A549 (cell line): ENCODE results near the gene TTLL11. TPM values are rescaled to one million over a fixed set of nuclear protein-coding genes. Genes with fewer than 3 reads are reported as not detected.

Experiments
- ATAC-seq, 2 experiments: fragments of 200-7000 bp in 1 of 2; fragments of >200 bp in 1 of 2; cut with Nextera tagmentation in 1 of 2; cut with Tn5 transposase in 1 of 2; 3 replicates each; pipeline versions ENCODE4 v1.8.0 to v1.9.1; 2018 to 2020; ENCODE audit warnings: mild to moderate bottlenecking in 1 of 2, moderate library complexity in 1 of 2
- CTCF ChIA-PET: fragments of 300-600 bp; sonication (Branson Sonifier 250); formaldehyde crosslinking; extraction: SDS; loops from one replicate; lab custom pipeline; 2021; ENCODE audit warnings: antibody characterized with exemption, inconsistent platforms; lab: Yijun Ruan, JAX
- POLR2A ChIA-PET: fragments of 350-600 bp; formaldehyde crosslinking; extraction: SDS; loops from one replicate; lab custom pipeline; 2021; ENCODE audit warnings: antibody characterized with exemption, inconsistent platforms; lab: Yijun Ruan, JAX
- DNase-seq, 2 experiments: peaks; one replicate each; pipeline versions ENCODE4 v3.0.0 to v3.0.0-alpha.2; 2011 to 2016; ENCODE audit warnings: low read depth in 1 of 2, low spot score in 1 of 2
- FAIRE-seq: peaks from 2 replicates; lab custom pipeline; 2011; peaks lifted over from hg19 to GRCh38; lab: Jason Lieb, UNC
- H3K27ac ChIP-seq, 2 experiments: fragments of >200 bp; sonication (Bioruptor Twin); formaldehyde crosslinking; 3 replicates each; pipeline ENCODE4 v1.5.1; 2016 to 2017
- H3K4me1 ChIP-seq: fragments of >200 bp; sonication (Bioruptor Twin); formaldehyde crosslinking; 3 replicates; pipeline ENCODE4 v1.6.1; 2016
- H3K4me2 ChIP-seq: fragments of >200 bp; sonication (Bioruptor Twin); formaldehyde crosslinking; 3 replicates; pipeline ENCODE4 v1.6.1; 2016
- H3K4me3 ChIP-seq: fragments of >200 bp; sonication (Bioruptor Twin); formaldehyde crosslinking; 3 replicates; pipeline ENCODE4 v1.5.1; 2016
- H3K9me3 ChIP-seq: fragments of >200 bp; sonication (Bioruptor Twin); formaldehyde crosslinking; 3 replicates; pipeline ENCODE4 v1.6.1; 2016
- BCL3 ChIP-seq: fragments of >200 bp; sonication (Bioruptor Twin); formaldehyde crosslinking; IDR thresholded peaks from 3 replicates; pipeline ENCODE4 v1.6.1; 2016
- CHD4 ChIP-seq: fragments of 200-600 bp; sonication (generic); IDR thresholded peaks from 2 replicates; pipeline ENCODE4 v1.6.1; 2016; ENCODE audit warnings: antibody characterized with exemption, mild to moderate bottlenecking, borderline replicate concordance
- EHF ChIP-seq: fragments of 250-450 bp; sonication (Bioruptor Pico); IDR thresholded peaks from 2 replicates; pipeline ENCODE4 v1.5.0; 2020; ENCODE audit warnings: mild to moderate bottlenecking
- ESRRA ChIP-seq: fragments of 150-350 bp; IDR thresholded peaks from 2 replicates; pipeline ENCODE4 v1.6.1; 2014; ENCODE audit warnings: mild to moderate bottlenecking, low read length, borderline replicate concordance
- FOSB ChIP-seq: fragments of 250-450 bp; sonication (Bioruptor Pico); IDR thresholded peaks from 2 replicates; pipeline ENCODE4 v1.5.0; 2020; ENCODE audit warnings: mild to moderate bottlenecking, moderate library complexity
- FOXS1 ChIP-seq: fragments of 250-450 bp; sonication (Bioruptor Pico); IDR thresholded peaks from 2 replicates; pipeline ENCODE4 v1.5.0; 2020; ENCODE audit warnings: mild to moderate bottlenecking, moderate library complexity
- GATA3 ChIP-seq: IDR thresholded peaks from 2 replicates; pipeline ENCODE4 v1.6.1; 2012; ENCODE audit warnings: borderline replicate concordance
- HEYL ChIP-seq: fragments of 250-450 bp; sonication (Bioruptor Pico); IDR thresholded peaks from 2 replicates; pipeline ENCODE4 v1.8.0; 2021; ENCODE audit warnings: mild to moderate bottlenecking, moderate library complexity
- HOXB13 ChIP-seq: fragments of 250-450 bp; sonication (Bioruptor Pico); IDR thresholded peaks from 2 replicates; pipeline ENCODE4 v1.5.0; 2020; ENCODE audit warnings: low read depth, mild to moderate bottlenecking, moderate library complexity
- JUN ChIP-seq, 2 experiments: fragments of >200 bp; sonication (Bioruptor Twin); formaldehyde crosslinking; IDR thresholded peaks; 2 replicates in 1 of 2; 3 replicates in 1 of 2; pipeline ENCODE4 v1.6.1; 2016 to 2017
- MAFK ChIP-seq: fragments of 450-650 bp; IDR thresholded peaks from 2 replicates; pipeline ENCODE4 v1.6.1; 2014; ENCODE audit not compliant: partially characterized antibody
- MAZ ChIP-seq: fragments of 150-350 bp; IDR thresholded peaks from 2 replicates; pipeline ENCODE4 v1.6.1; 2014; ENCODE audit warnings: antibody characterized with exemption, low read depth, low read length, borderline replicate concordance
- NFE2L2 ChIP-seq: fragments of 150-350 bp; conservative IDR thresholded peaks from 2 replicates; pipeline ENCODE4 v1.6.1; 2014; ENCODE audit warnings: low read length
- PBX3 ChIP-seq: IDR thresholded peaks from 2 replicates; pipeline ENCODE4 v1.6.1; 2012
- RARB ChIP-seq: fragments of 250-450 bp; sonication (Bioruptor Pico); IDR thresholded peaks from 2 replicates; pipeline ENCODE4 v1.8.0; 2021; ENCODE audit warnings: mild to moderate bottlenecking, moderate library complexity
- REST ChIP-seq: fragments of 200-600 bp; sonication (generic); IDR thresholded peaks from 2 replicates; pipeline ENCODE4 v1.6.1; 2016; ENCODE audit warnings: antibody characterized with exemption, mild to moderate bottlenecking, moderate library complexity
- RFX5 ChIP-seq: fragments of 450-650 bp; IDR thresholded peaks from 2 replicates; pipeline ENCODE4 v1.7.1; 2014; ENCODE audit warnings: antibody characterized with exemption, mild to moderate bottlenecking, moderate library complexity
- SMC3 ChIP-seq: fragments of >200 bp; sonication (Bioruptor Twin); formaldehyde crosslinking; IDR thresholded peaks from 3 replicates; pipeline ENCODE4 v1.6.1; 2018; ENCODE audit warnings: inconsistent platforms
- SREBF2 ChIP-seq: fragments of 450-650 bp; IDR thresholded peaks from 2 replicates; pipeline ENCODE4 v1.6.1; 2014; ENCODE audit warnings: mild to moderate bottlenecking, moderate library complexity
- TFCP2L1 ChIP-seq: fragments of 250-450 bp; sonication (Bioruptor Pico); IDR thresholded peaks from 2 replicates; pipeline ENCODE4 v1.5.0; 2021; ENCODE audit warnings: mild to moderate bottlenecking
- TP53 ChIP-seq: fragments of 250-450 bp; sonication (Bioruptor Pico); IDR thresholded peaks from 2 replicates; pipeline ENCODE4 v1.5.0; 2021; ENCODE audit warnings: mild to moderate bottlenecking, moderate library complexity
- ZC3H11A ChIP-seq: fragments of 450-650 bp; IDR thresholded peaks from 2 replicates; pipeline ENCODE4 v1.6.1; 2014; ENCODE audit warnings: antibody characterized with exemption, mild to moderate bottlenecking
- WGBS: methylation state at CpG from one replicate; pipeline ENCODE4 v1.1.6; 2017; ENCODE audit errors: missing lambda C conversion rate; 5-methylcytosine and 5-hydroxymethylcytosine counted together
- polyA plus RNA-seq, 4 experiments: library from polyadenylated mRNA; depleted of rRNA in 3 of 4; stranded (reverse); fragments of >200 nt; fragmentation: RNase III in 1 of 4; extraction: RNeasy Plus Mini Kit Qiagen cat#74134 plus additional on column Dnase treatment in 1 of 4; gene quantifications; 2 replicates in 3 of 4; 3 replicates in 1 of 4; pipeline ENCODE4 v1.2.3, GENCODE V29; 2011 to 2017
- TF ChIP-seq, protein P1 (sequence below): IDR thresholded peaks from 2 replicates; pipeline ENCODE4 v1.6.1; 2012; ENCODE audit warnings: low read depth, borderline replicate concordance

The TTLL11 gene
- polyA plus RNA-seq, 2 of the 4 experiments (the other 2 are of a cell fraction): 1.8 to 2.6 TPM

- ChIA-PET POLR2A (no interaction called here), CTCF (interaction anchor here (1.3 to 3.6 kb wide), 5 partner anchors 10 to 465 kb away, joined by 3 to 17 read pairs (median 5); no protein-coding TSS in a partner anchor)
- DNase-seq (no peak), FAIRE-seq (no peak), ATAC-seq (no peak)
- 79% methylated on average over 4 of the region's 4 CpGs for WGBS
- TF ChIP-seq REST (no peak), RFX5 (no peak), TP53 (CRISPR knock-in tag) (no peak), FOSB (CRISPR knock-in tag) (no peak), CHD4 (no peak), SMC3 (no peak), GATA3 (no peak), EHF (CRISPR knock-in tag) (no peak), TFCP2L1 (no peak), HOXB13 (CRISPR knock-in tag) (no peak), NFE2L2 (no peak), MAZ (no peak), HEYL (no peak), MAFK (no peak), FOXS1 (CRISPR knock-in tag) (no peak), SREBF2 (no peak), ZC3H11A (no peak), ESRRA (no peak), RARB (CRISPR knock-in tag) (no peak)
- TF ChIP-seq, protein P1, sequence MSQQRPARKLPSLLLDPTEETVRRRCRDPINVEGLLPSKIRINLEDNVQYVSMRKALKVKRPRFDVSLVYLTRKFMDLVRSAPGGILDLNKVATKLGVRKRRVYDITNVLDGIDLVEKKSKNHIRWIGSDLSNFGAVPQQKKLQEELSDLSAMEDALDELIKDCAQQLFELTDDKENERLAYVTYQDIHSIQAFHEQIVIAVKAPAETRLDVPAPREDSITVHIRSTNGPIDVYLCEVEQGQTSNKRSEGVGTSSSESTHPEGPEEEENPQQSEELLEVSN: no peak
- no peak overlapping the region for H3K4me3 ChIP-seq
- H3K27ac ChIP-seq: no peak overlapping the region
- H3K4me2 ChIP-seq: no peak overlapping the region
- H3K4me1 ChIP-seq: no peaks in the 10 kb centered on the region
- no peaks in the 10 kb centered on the region for H3K9me3 ChIP-seq
These were observed 81.2 kb downstream of the TTLL11 start for GRCh38 chr9:122011818-122012498.

DNA sequence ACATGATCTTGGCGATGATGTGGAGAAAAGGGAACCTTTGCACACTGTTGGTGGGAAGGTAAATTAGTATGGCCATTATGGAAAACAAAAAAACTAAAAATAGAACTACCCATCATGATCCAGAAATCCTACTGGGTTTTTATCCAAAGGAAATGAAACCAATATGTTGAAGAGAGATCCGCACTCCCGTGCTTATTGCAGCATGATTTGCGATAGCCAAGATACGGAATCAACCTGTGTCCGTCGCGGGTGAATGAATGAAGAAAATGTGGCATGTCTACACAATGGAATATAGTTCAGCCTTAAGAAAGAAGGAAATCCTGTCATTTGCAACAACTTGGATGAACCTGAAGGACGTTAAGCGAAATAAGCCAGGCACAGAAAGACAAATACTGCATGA is 84.5 kb downstream of the TTLL11 start:
- 88% methylated on average over 10 of the region's 10 CpGs for WGBS
- no peak overlapping the region for H3K27ac ChIP-seq
- no peak overlapping the region for H3K4me2 ChIP-seq
- no peak for TF ChIP-seq EHF (CRISPR knock-in tag)
- no peak for TF ChIP-seq JUN (IDR thresholded peaks at IDR 0.05)
- no peak for TF ChIP-seq PBX3
- no peak for TF ChIP-seq BCL3
- 0 out of 3 replicates have a peak, but pooled peaks cover 2% of the 10 kb centered on the region for H3K4me1 ChIP-seq
- no peaks in the 10 kb centered on the region for H3K9me3 ChIP-seq
- ChIA-PET POLR2A (no interaction called here), CTCF (interaction anchor here (1.1 to 1.2 kb wide), 2 partner anchors 18 to 463 kb away, joined by 3 read pairs; no protein-coding TSS in a partner anchor)
- H3K4me3 ChIP-seq: no peak overlapping the region
- DNase-seq (no peak), FAIRE-seq (no peak), ATAC-seq (no peak)
